GM03348 (cell line): ENCODE results near the gene RHOT2.

Experiments
- DNase-seq: peaks from one replicate; pipeline ENCODE4 v3.0.0; 2012; ENCODE audit warnings: low spot score

RHOT2 gene

GRCh38 chr16:715477-716199 lies 47.7 kb downstream of the RHOT2 start:
- peak; percentile 47 for DNase-seq

GRCh38 chr16:716200-716568 lies 48.3 kb downstream of the RHOT2 start:
- peak; percentile 29 for DNase-seq

GRCh38 chr16:716768-717325 lies 48.9 kb downstream of the RHOT2 start:
- DNase-seq, result no peak

GRCh38 chr16:717450-718245 lies 49.7 kb downstream of the RHOT2 start:
- DNase-seq, result no peak

- DNase-seq, result no peak
Observed at GRCh38 chr16:718389-718788, 50.5 kb downstream of the RHOT2 start.

GRCh38 chr16:718922-719321 lies 51.0 kb downstream of the RHOT2 start:
- DNase-seq, result no peak

GRCh38 chr16:719815-720446 lies 52.0 kb downstream of the RHOT2 start:
- peak; percentile 29 for DNase-seq

GRCh38 chr16:720447-720989 lies 52.6 kb downstream of the RHOT2 start:
- peak; percentile 77 for DNase-seq

- DNase-seq, result peak; percentile 93
Observed at GRCh38 chr16:720990-721764, 53.2 kb downstream of the RHOT2 start, which contains the start of gene ANTKMT. Gene ANTKMT (plus strand): TSS chr16:721146. CDS start chr16:721275, 129 bp downstream.

- DNase-seq, result no peak
Observed at GRCh38 chr16:721765-722540, 54.0 kb downstream of the RHOT2 start.

- DNase-seq, result no peak
Observed at GRCh38 chr16:722835-723633, 55.1 kb downstream of the RHOT2 start.

GRCh38 chr16:723695-724094 lies 55.8 kb downstream of the RHOT2 start:
- DNase-seq, result no peak
